Inferior parietal cortex (tissue), 1 donor: ENCODE data around the gene CNKSR1.

ENCODE experiments used
- DNase-seq: peaks from one replicate; pipeline ENCODE4 v3.0.0-alpha.2; 2016; ENCODE audit errors: extremely low spot score

The CNKSR1 gene

DNA sequence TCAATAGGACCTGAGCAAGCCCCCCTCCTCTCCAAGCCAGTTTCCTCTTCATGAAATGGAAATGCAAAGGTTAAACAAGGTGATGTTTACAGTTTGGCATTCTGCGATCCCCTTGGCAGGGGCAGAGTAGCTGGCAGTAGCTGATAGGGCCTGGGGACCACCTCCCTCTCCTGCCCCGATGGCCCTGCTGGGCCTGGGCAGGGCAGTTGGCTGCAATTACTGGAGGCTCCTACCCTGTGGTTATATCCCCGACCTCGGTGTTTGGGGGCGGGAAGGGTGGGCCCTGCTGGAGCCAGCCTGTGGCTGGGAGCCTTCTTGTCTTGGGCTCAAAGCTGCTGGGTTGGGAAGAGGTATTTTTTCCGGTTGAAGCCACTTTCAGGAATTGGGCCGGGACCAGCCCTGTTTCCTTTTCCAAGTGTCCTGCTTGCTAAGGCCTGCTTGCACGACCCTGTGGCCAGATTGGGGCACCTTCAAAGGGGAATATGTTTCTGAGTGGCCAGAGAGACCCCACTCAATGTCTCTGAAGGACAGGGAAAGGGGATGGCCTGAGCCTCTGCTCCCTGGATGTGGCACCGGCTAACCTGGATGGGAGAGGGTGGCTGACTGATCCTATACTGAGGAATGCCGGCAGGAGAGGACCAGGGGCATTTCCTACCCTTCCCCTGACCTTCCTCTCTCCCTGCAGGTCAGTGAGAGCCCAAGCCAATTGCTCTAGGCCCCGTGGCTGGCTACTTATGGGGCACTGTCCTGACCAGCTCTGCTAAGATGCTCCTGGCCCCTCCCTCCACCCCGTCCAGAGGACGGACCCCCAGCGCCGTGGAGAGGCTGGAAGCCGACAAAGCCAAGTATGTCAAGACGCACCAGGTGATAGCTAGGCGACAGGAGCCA, 16.5 kb upstream of the CNKSR1 start:
- DNase-seq: no peak

DNA sequence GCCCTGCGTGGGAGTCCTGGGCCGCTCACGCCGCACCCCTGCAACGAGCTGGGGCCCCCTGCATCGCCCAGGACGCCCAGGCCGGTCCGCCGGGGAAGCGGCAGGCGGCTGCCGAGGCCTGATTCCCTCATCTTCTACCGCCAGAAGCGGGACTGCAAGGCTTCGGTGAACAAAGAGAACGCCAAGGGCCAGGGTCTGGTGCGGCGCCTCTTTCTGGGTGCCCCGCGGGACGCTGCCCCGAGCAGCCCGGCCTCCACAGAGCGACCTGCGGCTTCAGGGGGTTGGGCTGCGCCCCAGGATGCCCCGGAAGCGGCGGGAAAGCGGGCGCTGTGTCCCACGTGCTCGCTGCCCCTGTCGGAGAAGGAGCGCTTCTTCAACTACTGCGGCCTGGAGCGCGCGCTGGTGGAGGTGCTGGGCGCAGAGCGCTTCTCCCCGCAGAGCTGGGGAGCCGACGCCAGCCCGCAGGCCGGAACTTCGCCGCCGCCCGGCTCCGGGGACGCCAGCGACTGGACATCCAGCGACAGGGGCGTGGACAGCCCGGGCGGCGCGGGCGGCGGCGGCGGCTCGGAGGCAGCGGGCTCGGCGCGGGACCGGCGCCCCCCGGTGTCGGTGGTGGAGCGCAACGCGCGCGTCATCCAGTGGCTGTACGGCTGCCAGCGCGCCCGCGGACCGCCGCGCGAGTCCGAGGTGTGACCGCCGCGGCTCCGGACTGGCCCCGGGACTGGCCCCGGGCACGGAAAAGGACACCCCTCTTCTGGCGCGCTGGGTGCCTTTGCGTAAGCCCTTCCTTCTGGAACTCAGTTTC, 15.7 kb upstream of the CNKSR1 start:
- DNase-seq: peak; percentile 36

DNA sequence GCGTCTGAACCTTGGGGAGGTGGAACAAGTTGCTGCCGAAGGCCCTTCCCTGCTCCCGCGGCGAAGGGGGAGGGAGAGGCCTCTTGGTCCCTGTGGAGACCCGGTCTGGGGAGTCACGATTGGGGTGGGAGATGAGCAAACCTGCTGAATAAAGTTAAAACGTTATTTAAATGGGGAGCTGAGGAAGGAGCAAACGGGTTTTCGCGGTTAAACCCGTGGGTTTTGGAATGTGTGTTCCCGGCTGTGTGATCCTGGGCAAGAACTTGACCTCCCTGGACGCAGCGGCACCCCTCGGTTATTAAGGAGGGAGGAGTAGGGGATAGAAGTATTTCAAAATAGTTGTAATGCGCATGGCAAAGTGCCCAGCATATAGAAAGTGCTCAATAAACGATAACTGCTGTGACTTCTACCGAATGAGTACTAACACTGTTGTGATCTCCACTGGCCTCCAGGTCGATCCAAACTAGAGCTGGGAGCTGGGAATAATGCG, 15.0 kb upstream of the CNKSR1 start:
- DNase-seq: no peak

DNA sequence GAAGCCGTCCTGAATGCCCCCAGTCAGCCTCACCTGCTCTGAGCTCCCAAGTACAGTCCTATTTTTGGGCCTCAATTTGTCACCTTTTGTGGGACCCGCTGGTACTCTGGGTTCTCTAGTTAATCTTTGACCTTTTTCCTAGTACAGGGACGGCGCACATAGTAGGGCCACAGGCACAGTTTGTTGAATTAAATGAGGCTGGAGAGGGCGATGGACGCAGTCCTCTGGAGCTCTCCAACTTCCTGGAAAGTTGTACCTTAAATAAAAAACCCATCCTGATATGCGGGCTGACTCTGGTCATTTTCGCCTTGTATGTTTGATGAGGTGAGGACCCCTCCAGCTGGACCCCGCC, 13.6 kb upstream of the CNKSR1 start:
- DNase-seq: no peak

DNA sequence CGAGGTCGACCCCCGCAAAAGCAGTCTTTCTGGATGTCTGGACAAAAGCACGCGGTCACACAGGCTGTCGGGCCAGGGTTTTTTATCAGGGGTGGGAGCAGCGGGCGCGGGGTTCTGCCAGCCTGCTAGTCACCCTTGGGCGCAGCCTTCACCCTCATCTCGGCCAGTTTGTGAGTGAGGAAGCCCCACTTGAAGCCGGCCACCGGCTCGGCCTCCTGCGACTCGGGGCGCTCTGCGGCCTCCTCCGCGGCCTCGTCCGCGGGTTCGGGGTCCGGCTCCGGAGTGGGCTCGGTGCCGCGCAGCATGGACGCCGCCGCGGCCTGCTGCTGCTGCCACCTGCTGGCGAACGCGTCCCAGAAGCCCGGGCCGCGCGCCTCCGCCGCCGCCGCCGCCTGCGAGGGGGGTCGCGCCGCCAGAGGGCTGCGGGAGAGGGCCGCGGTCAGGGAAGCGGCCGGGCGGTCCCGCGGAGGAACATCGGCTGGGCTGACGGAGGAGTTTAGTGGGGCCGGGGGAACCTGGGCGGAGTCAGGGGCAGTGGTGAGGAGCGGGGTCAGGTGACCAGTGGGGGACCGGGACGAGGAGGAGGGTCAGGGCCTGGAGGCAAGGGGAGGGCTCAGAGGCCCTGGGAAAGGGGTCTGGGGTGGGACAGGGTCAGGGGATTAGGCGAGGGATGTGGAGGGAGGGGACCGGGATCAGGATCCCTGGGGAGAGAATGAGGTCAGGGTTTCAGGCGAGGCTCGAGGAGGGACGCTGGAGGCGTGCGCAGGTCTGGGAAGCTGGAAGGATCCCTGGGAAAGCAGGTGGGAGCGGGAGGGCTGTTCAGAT, 13.0 kb upstream of the CNKSR1 start:
- DNase-seq: peak; percentile 34

DNA sequence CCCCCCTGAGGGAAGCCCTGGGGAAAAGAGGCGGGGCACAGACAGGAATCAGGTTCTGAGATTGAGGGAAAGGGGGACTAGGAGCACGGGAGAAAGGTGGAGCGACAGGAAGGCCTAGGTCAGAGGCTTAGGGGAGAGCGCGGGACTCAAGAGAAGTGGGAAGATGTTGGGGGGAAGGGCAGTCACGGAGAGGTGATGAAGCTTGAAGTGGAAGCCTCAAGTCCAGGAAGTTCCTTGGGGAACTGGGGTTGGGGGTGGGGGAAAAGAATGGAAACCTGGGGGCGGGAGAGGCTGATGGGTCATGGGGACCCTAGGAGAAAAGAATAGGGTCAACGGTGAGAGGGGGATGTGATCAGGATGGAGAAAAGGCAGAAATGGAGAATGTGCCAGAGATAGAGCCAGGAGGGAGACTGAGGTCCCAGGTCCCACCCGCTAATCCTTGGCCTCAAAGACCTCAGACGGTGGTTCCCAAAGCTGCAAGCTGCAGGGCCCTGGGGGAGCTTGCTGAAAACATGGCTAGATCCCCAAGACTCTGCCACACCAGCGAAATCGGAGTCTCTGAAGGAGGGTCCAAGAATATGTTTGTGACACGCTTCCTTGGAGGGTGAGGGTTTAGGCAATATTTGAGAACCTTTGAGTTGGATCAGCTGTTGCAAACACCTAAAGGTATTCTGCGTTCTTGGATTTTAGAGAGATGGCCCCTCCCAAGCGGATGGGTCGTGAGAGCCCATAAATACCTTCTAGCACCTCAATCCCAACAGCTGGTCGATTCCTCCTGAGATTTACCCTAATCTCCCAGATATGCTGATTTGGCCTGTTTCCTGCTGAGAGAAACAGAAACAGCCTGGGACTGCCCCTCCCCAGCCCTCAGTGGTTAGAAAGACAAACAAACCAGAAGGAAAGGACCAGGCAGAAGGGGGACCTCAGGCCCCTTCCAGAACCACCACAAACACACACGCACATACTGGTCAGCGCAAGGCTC, 12.1 kb upstream of the CNKSR1 start:
- no peak for DNase-seq

DNA sequence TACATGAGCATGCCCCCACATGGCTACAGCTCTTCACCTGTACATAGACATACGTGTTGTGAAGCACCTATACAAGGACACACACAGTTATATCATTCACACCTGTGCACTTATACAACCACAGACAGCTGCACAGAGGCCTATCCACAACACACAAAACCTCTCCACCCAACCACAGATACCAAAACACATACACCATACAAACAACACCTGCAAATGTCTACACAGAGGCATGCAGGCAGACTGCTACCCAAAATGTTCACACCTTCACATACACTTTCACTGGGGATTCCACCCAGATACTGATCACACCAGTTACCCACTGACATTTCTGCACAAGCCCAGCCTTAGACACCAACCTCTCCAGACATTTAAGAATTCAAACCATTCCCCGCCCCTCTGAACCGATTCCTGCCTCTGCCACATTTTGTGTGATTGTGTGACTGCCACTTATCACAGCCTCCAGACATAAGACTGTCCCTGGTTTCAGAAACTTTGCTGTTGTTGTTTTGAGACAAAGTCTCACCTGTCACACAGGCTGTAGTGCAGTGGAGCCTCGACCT, 10.5 kb upstream of the CNKSR1 start:
- no peak for DNase-seq

DNA sequence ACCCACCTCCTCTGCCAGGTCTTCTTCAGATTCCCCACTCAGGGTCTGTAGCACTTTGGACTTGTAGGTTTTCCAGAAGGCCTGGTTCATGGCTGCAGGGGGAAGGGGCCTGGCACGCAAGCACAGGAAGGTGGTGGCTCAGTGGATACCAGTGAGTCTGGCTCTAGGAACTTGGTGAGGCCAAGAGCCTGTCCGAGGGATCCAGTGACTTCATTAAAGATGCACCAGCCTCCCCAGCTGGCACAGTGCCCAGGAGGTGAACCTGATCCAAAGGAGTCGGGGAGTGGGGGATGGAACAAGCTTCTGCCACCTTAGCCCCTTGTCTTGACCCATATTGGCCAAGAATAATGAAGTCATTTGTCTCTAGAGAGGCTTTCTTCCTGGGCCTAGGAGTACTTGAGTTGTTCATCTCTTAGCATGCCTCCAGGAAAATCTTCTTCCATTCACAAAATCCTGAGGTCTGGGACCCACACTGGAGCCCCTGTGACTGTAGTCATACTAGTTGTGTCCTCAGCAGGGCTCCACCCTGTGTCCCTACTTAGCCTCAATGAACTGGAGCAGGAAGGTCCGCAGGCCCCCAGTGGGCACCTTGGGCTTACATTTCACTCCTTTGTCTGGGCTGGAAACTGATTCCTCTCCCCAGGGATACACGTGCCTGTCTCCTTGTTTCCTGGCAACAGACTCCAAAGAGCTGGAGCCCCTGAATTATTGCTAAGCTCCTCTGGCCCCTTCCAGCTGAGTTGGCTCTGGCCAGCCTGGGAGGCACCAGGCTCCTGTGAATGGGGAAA, 8.7 kb upstream of the CNKSR1 start, which contains the start of gene C1orf232:
Gene C1orf232, minus strand, starts transcription at position 554 of the 788 bp plus-strand sequence. Its CDS starts 464 bp downstream, at position 90.
- no peak for DNase-seq

DNA sequence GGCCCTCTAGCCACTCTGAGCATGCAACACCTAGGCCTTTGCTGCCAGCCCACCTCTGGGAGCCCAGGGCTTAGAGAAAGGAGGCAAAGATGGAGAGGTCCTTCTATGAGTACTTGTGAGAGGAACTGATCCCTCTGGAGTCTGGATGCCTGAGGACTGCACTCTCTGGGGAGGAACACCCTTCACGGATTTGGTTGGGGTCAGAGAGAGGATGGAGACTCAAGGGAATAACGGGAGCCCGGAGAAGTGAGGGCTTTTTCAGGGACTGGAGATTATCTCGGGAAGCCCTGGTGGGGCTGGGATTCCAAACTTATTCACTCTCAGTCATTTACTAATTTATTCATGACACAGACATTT, 8.1 kb upstream of the CNKSR1 start:
- DNase-seq: no peak

DNA sequence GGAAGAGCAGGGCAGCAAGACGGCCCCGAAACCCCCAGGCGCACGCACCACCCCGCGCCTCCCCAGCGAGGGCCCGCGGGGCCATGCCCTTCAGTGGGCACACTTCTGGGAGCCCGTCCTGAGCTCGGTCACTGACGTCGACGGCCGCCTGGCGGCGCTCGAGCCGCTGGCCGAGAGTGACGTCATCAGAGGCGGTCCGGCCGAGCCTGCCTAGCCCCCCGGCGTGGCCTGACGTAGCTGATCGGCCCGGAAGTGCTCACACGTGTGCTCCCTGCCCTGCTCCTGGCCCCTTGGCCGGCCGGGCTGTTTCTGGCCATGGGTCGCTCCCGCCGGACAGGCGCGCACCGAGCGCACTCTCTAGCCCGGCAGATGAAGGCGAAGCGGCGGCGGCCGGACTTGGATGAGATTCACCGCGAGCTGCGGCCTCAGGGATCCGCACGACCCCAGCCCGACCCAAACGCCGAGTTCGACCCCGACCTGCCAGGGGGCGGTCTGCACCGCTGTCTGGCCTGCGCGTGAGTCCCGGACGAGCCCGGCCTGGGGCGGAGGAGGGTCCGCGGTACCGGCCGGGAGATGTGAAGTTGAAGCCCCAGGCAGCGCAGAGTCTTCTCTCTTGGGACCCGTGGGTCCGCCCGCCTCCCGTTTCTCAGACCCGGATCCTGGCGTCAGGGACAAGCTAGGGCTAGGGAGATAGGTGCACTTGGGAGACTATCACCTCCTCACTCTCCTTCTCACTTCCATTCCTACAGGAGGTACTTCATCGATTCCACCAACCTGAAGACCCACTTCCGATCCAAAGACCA, 7.4 kb upstream of the CNKSR1 start, which contains the start of gene ZNF593:
Gene ZNF593, plus strand, starts transcription at position 240 of the 803 bp plus-strand sequence. Its CDS starts 76 bp downstream, at position 316.
- peak; percentile 91 for DNase-seq

DNA sequence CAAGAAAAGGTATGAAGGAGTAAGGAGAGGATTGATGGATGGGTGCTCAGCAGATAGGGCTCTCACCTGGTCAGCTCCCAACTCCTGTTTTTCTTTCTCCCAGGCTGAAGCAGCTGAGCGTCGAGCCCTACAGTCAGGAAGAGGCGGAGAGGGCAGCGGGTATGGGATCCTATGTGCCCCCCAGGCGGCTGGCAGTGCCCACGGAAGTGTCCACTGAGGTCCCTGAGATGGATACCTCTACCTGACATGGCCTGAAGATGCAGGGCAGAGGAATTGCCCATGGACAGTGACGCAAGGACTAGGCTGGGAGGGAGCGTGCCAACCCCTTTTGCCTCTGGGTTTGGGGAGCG, 6.8 kb upstream of the CNKSR1 start:
- no peak for DNase-seq

DNA sequence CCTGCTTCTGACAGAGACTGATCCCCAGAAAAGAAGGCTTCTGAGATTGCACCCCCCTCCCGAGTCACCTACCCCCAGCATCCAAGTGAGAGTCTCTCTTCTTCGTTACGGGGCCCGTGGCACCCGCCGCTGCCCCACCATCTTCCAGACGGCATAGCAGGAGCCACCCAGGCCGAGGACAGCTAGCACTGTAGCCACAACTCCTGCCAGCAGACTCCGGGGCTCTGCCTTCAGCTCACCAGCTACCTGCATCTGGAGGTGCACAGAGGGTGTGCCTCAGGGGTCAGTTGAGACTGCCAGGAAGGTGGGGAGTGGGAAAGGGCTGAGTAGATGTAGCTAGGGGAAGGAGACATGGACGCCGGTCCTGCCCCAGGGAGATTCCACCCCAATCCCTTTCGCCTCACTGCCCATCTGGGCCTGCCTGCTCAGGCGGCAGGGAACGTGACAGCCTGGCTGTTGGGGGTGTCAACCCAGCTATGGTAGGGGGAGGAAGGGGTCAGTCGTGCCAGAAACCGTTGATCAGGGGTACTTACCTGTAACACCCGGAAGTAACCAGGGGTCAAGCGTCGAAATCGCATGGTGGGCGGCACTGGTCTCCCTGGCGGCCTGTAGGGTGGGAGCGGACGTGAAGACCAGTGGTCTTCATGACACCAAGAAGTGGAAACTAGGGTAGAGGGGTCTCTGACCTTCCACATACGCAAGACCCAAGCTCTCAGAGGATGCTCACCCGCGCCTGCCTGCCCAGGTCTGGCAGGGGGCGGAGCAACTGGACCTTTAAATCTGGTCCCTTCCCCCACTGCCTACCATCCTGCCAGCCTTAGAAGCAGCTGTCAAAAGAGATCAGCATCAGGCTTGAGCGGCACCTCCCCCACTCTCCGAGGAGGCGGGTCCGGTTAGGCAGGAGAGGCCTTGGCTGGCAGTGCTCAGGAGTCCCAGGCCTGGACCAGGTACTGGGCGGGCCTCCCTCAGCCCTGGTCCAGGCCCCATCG, 5.9 kb upstream of the CNKSR1 start, which contains the start of gene ZNF593OS:
Gene ZNF593OS, minus strand, starts transcription at position 749 of the 989 bp plus-strand sequence. Its CDS starts 171 bp downstream, at position 578.
- DNase-seq: no peak

DNA sequence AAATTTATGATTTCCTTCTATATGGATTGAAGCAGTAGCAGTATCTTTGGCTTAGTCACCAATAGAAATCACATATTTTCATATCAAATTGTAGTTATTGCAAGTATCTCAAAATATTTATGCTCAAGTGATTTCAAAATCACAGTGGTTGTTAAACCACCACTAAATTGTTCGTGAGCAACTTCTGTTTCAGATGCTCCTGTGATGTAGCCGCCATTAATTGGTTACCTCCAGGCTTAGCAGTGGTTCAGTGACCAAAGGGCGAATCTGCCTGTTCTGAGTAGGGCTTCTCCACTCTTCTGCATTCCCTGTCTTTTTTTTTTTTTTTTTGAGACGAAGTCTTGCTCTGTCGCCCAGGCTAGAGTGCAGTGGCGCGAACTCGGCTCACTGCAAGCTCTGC, 1.9 kb upstream of the CNKSR1 start:
- no peak for DNase-seq

DNA sequence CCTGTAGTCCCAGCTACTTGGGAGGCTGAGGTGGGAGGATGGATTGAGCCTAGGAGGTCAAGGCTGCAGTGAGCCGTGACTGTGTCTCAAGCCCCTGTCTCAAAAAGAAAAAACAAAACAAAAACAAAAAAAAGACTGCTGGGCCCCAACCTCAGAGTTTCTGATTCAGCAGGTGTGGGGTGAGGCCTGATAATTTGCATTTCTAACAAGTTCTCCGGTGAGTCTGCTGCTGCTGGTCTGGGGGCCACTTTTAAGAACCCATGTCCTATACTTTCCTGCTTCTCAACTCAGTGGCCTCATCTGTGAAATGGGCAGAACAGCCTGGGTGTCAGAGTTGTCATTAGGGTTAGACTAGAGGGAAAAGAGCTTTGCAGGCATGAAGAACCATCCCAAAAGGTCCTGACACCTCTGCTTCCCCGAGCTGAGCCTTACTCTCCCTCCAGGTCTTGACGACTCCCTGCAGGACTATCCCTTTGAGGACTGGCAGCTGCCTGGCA, 2.8 kb downstream of the CNKSR1 start:
- no peak for DNase-seq

DNA sequence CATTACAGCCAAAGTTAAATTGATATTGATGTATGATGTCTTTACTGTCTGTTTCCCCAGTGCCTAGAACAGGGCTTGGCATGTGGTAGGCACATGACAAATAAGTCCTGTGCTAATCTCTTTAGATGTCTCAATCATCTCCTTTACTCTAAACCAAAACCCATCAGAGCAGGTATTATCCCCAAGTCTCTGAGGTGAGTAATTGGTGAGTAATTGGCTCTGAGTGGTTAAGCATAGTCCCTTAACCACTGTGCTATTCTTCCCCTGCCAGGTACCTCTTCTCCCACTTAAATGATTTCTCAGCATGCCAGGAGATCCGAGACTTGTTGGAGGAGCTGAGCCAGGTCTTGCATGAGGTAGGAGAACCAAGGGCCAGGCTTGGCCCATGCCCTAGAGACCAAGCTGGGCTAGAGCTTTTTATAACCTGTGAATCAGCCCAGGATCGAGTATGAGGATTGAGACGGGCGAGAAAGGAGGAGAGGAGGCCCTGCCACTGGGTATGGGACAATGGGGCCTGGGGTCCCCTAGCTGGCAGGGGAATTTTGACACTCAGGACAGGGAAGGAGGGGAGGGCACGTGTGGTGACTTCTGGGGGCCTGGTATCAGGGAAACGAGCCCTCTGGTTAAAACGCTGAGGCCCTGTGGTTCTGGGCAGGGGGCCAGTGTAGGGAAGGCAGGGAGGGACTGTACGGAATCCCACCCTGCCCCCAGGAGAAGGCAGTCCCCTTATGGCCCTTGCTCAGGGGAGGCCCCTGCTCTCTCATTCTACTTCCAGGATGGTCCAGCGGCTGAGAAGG, 4.5 kb downstream of the CNKSR1 start:
- DNase-seq: no peak

DNA sequence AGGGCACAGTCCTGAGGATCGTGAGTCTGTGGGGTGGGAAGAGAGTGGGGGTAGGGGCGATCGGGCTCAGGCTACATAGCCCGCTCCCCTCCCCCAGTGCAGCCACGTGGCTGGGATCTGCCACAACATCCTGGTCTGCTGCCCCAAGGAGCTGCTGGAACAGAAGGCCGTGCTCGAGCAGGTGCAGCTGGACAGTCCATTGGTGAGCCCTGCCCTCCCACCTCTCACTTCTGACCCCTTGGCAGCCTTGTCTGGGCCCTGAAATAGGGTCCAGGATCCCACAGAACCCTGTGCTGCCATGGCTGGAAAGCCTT, 5.0 kb downstream of the CNKSR1 start:
- DNase-seq: no peak
